KMS-11 (cell line): Measurements from ENCODE around the gene RASAL2.
"Not testable (repeated sequence)": the region's sequence is repeated elsewhere in the genome, so short reads cannot be mapped to it uniquely, and the experiment has no call there.

ENCODE experiments used
- H2AFZ ChIP-seq: fragments of 200-600 bp; sonication (generic); 2 replicates; pipeline ENCODE4 v1.6.1; 2016; ENCODE audit warnings: antibody characterized with exemption, mixed run types, low read depth
- H3K27ac ChIP-seq: fragments of 200-600 bp; sonication (generic); 2 replicates; pipeline ENCODE4 v1.6.1; 2016; ENCODE audit warnings: mild to moderate bottlenecking, mixed run types
- H3K27me3 ChIP-seq: fragments of 200-600 bp; sonication (generic); 2 replicates; pipeline ENCODE4 v1.6.1; 2017; ENCODE audit warnings: mild to moderate bottlenecking, low read depth, mixed run types, moderate library complexity; ENCODE audit not compliant: insufficient read depth
- H3K36me3 ChIP-seq: fragments of 200-600 bp; sonication (generic); 2 replicates; pipeline ENCODE4 v1.6.1; 2017; ENCODE audit warnings: mild to moderate bottlenecking, mixed run types; ENCODE audit not compliant: insufficient read depth
- H3K4me1 ChIP-seq: fragments of 200-600 bp; sonication (generic); 2 replicates; pipeline ENCODE4 v1.6.1; 2016; ENCODE audit warnings: mild to moderate bottlenecking, low read depth, mixed run types; ENCODE audit not compliant: poor library complexity, severe bottlenecking
- H3K4me2 ChIP-seq: fragments of 200-600 bp; sonication (generic); 2 replicates; pipeline ENCODE4 v1.7.0; 2016; ENCODE audit warnings: mild to moderate bottlenecking, mixed run types
- H3K4me3 ChIP-seq: fragments of 200-600 bp; sonication (generic); IDR thresholded peaks from 2 replicates; pipeline ENCODE4 v1.6.1; 2017; ENCODE audit warnings: low read depth, low read length, mixed read lengths; ENCODE audit not compliant: insufficient read depth
- H3K79me2 ChIP-seq: fragments of 200-600 bp; sonication (generic); 2 replicates; pipeline ENCODE4 v1.6.1; 2016; ENCODE audit warnings: low read depth, mixed run types; ENCODE audit not compliant: insufficient read depth
- H3K9ac ChIP-seq: fragments of 200-600 bp; sonication (generic); 2 replicates; pipeline ENCODE4 v1.6.1; 2016; ENCODE audit warnings: mild to moderate bottlenecking, mixed run types
- H4K20me1 ChIP-seq: fragments of 200-600 bp; sonication (generic); 2 replicates; pipeline ENCODE4 v1.6.1; 2016; ENCODE audit warnings: mild to moderate bottlenecking, mixed run types; ENCODE audit not compliant: insufficient read depth
- CTCF ChIP-seq: fragments of 200-600 bp; sonication (generic); conservative IDR thresholded peaks from 2 replicates; pipeline ENCODE4 v1.6.1; 2017; ENCODE audit warnings: low read depth, mild to moderate bottlenecking, antibody characterized with exemption, low read length, moderate library complexity, mixed read lengths

RASAL2 gene

GRCh38 chr1:178385662-178386061 is 291.8 kb downstream of the RASAL2 start:
- no peaks in the 10 kb centered on the region for H4K20me1 ChIP-seq
- no peaks in the 10 kb centered on the region for H3K27me3 ChIP-seq
- H3K79me2 ChIP-seq, result no peaks in the 10 kb centered on the region
- H3K4me3 ChIP-seq, result no peak overlapping the region
- no peak overlapping the region for H2AFZ ChIP-seq
- H3K9ac ChIP-seq, result no peak overlapping the region
- no peak overlapping the region for H3K27ac ChIP-seq
- TF ChIP-seq CTCF, result no peak
- H3K4me1 ChIP-seq, result no peaks in the 10 kb centered on the region
- H3K36me3 ChIP-seq, result no peaks in the 10 kb centered on the region
- H3K4me2 ChIP-seq, result no peak overlapping the region

- H3K36me3 ChIP-seq, result no peaks in the 10 kb centered on the region
- no peak overlapping the region for H3K4me2 ChIP-seq
- no peaks in the 10 kb centered on the region for H3K4me1 ChIP-seq
- H2AFZ ChIP-seq, result no peak overlapping the region
- no peak overlapping the region for H3K4me3 ChIP-seq
- no peak for TF ChIP-seq CTCF
- H4K20me1 ChIP-seq, result no peaks in the 10 kb centered on the region
- no peaks in the 10 kb centered on the region for H3K27me3 ChIP-seq
- no peak overlapping the region for H3K27ac ChIP-seq
- no peaks in the 10 kb centered on the region for H3K79me2 ChIP-seq
- no peak overlapping the region for H3K9ac ChIP-seq
Measured at GRCh38 chr1:178388418-178389145, 294.7 kb downstream of the RASAL2 start.

GRCh38 chr1:178389441-178389840 is 295.5 kb downstream of the RASAL2 start:
- no peak overlapping the region for H3K9ac ChIP-seq
- no peak overlapping the region for H3K4me2 ChIP-seq
- no peaks in the 10 kb centered on the region for H3K79me2 ChIP-seq
- H4K20me1 ChIP-seq, result no peaks in the 10 kb centered on the region
- H3K4me1 ChIP-seq, result no peaks in the 10 kb centered on the region
- TF ChIP-seq CTCF, result no peak
- no peak overlapping the region for H2AFZ ChIP-seq
- no peak overlapping the region for H3K4me3 ChIP-seq
- no peaks in the 10 kb centered on the region for H3K27me3 ChIP-seq
- H3K36me3 ChIP-seq, result no peaks in the 10 kb centered on the region
- no peak overlapping the region for H3K27ac ChIP-seq

GRCh38 chr1:178390280-178390679 is 296.4 kb downstream of the RASAL2 start:
- H3K79me2 ChIP-seq, H3K4me1 ChIP-seq, H3K4me3 ChIP-seq: not testable (repeated sequence)

GRCh38 chr1:178393370-178393769 is 299.5 kb downstream of the RASAL2 start:
- Histone ChIP-seq H3K36me3 (no peaks in the 10 kb centered on the region), H3K4me3 (no peak overlapping the region), H4K20me1 (no peaks in the 10 kb centered on the region), H3K27ac (no peak overlapping the region), H2AFZ (no peak overlapping the region), H3K4me2 (no peak overlapping the region), H3K9ac (no peak overlapping the region), H3K4me1 (no peaks in the 10 kb centered on the region), H3K79me2 (no peaks in the 10 kb centered on the region), H3K27me3 (no peaks in the 10 kb centered on the region)
- TF ChIP-seq CTCF, result no peak

More at GRCh38 chr1:178390280-178390679, 296.4 kb downstream of the RASAL2 start:
- not testable (repeated sequence) for H3K27me3 ChIP-seq, H4K20me1 ChIP-seq, H3K36me3 ChIP-seq, H3K4me2 ChIP-seq, H3K9ac ChIP-seq, H3K27ac ChIP-seq, H2AFZ ChIP-seq
